GM10266 (cell line): ENCODE measurements around the gene ERICH3.

Experiments used
- DNase-seq: peaks from one replicate; pipeline ENCODE4 v3.0.0; 2012; ENCODE audit errors: extremely low spot score
- CTCF ChIP-seq: IDR thresholded peaks from 2 replicates; pipeline ENCODE4 v1.5.1; 2012; ENCODE audit warnings: mild to moderate bottlenecking, low read depth; ENCODE audit not compliant: control insufficient read depth, insufficient read depth; ENCODE audit errors: missing control alignments

ERICH3 gene

GRCh38 chr1:74522148-74522547 lies 151.4 kb downstream of the ERICH3 start:
- DNase-seq, result no peak
- no peak for TF ChIP-seq CTCF
